Measurements from ENCODE around the gene NAPG. TPM values are rescaled to one million over a fixed set of nuclear protein-coding genes. Genes with fewer than 3 reads are reported as not detected.

The NAPG gene
- total and polyA plus RNA-seq, 9 of the 15 experiments (the other 6 are each of a cell fraction or from before 2014, with no cell fraction given), result 31.6 to 63.3 (median 50.9) TPM

DNA sequence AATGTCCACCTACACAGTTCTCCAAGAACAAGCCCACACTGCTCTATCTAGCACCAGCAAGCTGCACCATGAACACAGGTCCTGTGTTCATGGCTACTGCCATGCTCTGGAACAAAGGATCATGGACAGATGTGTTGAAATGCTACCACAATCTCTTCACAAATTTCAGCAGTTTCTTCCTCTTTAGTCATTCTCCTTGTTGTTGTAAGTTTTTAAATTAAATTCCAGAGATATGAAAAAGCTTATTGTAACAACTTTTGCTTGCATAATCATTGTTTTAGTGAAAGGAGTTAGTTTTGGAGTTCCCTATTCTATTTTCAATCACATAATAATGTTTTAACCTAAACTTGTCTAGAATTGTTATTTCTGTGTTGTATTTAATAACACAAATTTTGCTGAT, 17.2 kb upstream of the NAPG start (continued):
- TF ChIP-seq, protein P1, sequence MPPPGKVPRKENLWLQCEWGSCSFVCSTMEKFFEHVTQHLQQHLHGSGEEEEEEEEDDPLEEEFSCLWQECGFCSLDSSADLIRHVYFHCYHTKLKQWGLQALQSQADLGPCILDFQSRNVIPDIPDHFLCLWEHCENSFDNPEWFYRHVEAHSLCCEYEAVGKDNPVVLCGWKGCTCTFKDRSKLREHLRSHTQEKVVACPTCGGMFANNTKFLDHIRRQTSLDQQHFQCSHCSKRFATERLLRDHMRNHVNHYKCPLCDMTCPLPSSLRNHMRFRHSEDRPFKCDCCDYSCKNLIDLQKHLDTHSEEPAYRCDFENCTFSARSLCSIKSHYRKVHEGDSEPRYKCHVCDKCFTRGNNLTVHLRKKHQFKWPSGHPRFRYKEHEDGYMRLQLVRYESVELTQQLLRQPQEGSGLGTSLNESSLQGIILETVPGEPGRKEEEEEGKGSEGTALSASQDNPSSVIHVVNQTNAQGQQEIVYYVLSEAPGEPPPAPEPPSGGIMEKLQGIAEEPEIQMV (tag; conservative IDR thresholded peaks at IDR 0.05; ENCODE audit: low read depth), result no peak
- TF ChIP-seq CSDE1 (IDR thresholded peaks at IDR 0.05), result no peak
- TF ChIP-seq ZKSCAN1 (IDR thresholded peaks at IDR 0.05; ENCODE audit: low read depth, low read length), result no peak
- TF ChIP-seq XRCC3 (IDR thresholded peaks at IDR 0.05), result no peak
- no peak for TF ChIP-seq ZBTB8A (IDR thresholded peaks at IDR 0.05; ENCODE audit: partially characterized antibody)

DNA sequence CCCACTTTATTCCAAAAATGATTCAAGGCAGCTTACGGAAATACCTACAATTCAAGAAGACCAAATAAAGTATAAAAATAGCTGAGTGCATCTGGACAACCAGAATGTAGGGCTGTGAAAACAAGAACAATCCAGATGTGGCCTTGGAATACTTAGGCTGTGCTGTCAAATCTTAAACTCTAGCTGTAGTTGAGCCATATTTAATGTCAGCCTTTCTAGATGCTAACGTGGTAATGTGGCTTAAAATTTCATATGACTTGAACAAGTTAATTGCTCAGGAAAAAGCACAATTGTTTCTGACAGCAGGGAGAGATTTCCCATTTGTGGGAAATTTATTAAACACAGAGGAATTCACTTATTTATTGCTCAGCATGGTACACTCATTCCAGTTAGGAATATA, 14.6 kb upstream of the NAPG start:
- no peak overlapping the region for H3K4me3 ChIP-seq
- in situ Hi-C loops (cut with MboI), result no loop called here
- POLR2A ChIA-PET, result interaction anchor here (1.5 kb wide), 1 partner anchor 11 kb away, joined by 4 read pairs; no protein-coding TSS in a partner anchor
- TF ChIP-seq XRCC5 (IDR thresholded peaks at IDR 0.05; ENCODE audit: low read depth, low read length) (no peak), MXI1 (IDR thresholded peaks at IDR 0.05; ENCODE audit: low read depth, low read length) (no peak), HNRNPUL1 (IDR thresholded peaks at IDR 0.05; ENCODE audit: low read length) (no peak), SMARCB1 (IDR thresholded peaks at IDR 0.05; ENCODE audit: insufficient read length, low read depth) (no peak), NFE2 (IDR thresholded peaks at IDR 0.05; ENCODE audit: low read depth) (no peak), CEBPB (tag; IDR thresholded peaks at IDR 0.05) (no peak), NCOA2 (IDR thresholded peaks at IDR 0.05; ENCODE audit: partially characterized antibody in 2 of 2) (no peak), NR2C1 (IDR thresholded peaks at IDR 0.05) (no peak), NR2C1 (tag; IDR thresholded peaks at IDR 0.05) (no peak)
- TF ChIP-seq, protein P2, sequence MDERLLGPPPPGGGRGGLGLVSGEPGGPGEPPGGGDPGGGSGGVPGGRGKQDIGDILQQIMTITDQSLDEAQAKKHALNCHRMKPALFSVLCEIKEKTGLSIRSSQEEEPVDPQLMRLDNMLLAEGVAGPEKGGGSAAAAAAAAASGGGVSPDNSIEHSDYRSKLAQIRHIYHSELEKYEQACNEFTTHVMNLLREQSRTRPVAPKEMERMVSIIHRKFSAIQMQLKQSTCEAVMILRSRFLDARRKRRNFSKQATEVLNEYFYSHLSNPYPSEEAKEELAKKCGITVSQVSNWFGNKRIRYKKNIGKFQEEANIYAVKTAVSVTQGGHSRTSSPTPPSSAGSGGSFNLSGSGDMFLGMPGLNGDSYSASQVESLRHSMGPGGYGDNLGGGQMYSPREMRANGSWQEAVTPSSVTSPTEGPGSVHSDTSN (CRISPR knock-in tag; IDR thresholded peaks at IDR 0.05; ENCODE audit: low read depth), result no peak
- TF ChIP-seq, protein P2 (tag; conservative IDR thresholded peaks at IDR 0.05; ENCODE audit: low read depth), result no peak
- TF ChIP-seq, protein P3, sequence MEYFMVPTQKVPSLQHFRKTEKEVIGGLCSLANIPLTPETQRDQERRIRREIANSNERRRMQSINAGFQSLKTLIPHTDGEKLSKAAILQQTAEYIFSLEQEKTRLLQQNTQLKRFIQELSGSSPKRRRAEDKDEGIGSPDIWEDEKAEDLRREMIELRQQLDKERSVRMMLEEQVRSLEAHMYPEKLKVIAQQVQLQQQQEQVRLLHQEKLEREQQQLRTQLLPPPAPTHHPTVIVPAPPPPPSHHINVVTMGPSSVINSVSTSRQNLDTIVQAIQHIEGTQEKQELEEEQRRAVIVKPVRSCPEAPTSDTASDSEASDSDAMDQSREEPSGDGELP (CRISPR knock-in tag; IDR thresholded peaks at IDR 0.05; ENCODE audit: borderline replicate concordance), result no peak
- TF ChIP-seq, protein P4, sequence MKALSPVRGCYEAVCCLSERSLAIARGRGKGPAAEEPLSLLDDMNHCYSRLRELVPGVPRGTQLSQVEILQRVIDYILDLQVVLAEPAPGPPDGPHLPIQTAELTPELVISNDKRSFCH (CRISPR knock-in tag; IDR thresholded peaks at IDR 0.05), result no peak
- TF ChIP-seq, protein P4 (tag; IDR thresholded peaks at IDR 0.05), result no peak

More for the DNA sequence above, 14.6 kb upstream of the NAPG start:
- Histone ChIP-seq H3K4me2 (ENCODE audit: insufficient read depth, low read length) (no peak overlapping the region), H3K27me3 (ENCODE audit: control insufficient read depth in 2 of 2, insufficient read depth in 2 of 2, low read length in 2 of 2) (peaks cover 5 to 17% of the 10 kb centered on the region in 2 experiments; a peak in 3 of 5 replicates), H3K9ac (ENCODE audit: insufficient read depth in 1 of 2, low read depth in 2 of 2, low read length in 2 of 2) (no peak overlapping the region), H3K79me2 (ENCODE audit: control insufficient read depth, insufficient read depth, low read length) (no peaks in the 10 kb centered on the region), H2AFZ (ENCODE audit: low read depth, low read length) (no peak overlapping the region), H3K27ac (ENCODE audit: extremely low read depth, low read depth, low read length) (no peak overlapping the region), H4K20me1 (replicated peaks; ENCODE audit: control insufficient read depth, insufficient read depth, low read length) (no peaks in the 10 kb centered on the region), H3K4me1 (replicated peaks in 1 of 2; ENCODE audit: control insufficient read depth in 2 of 2, insufficient read depth in 2 of 2, low read length in 2 of 2) (no peaks in the 10 kb centered on the region), H3K36me3 (ENCODE audit: control insufficient read depth, insufficient read depth, low read length) (no peaks in the 10 kb centered on the region), H3K9me1 (ENCODE audit: control insufficient read depth, insufficient read depth, low read length) (no peaks in the 10 kb centered on the region), H3K9me3 (replicated peaks; ENCODE audit: control insufficient read depth, insufficient read depth, low read depth, low read length) (peaks cover 2% of the 10 kb centered on the region)
- DNase-seq (ENCODE audit: extremely low read depth in 1 of 4, low spot score in 3 of 4), result no peak
- no peak for ATAC-seq
- intact Hi-C loops (cut with micrococcal nuclease), result no loop called here
- CTCF ChIA-PET (ENCODE audit: low intra/inter-chr PET ratio), result no interaction called here
- whole genome bisulfite sequencing (ENCODE audit: insufficient coverage, low coverage, missing lambda C conversion rate), result 0% methylated on average over 2 of the region's 2 CpGs
- FAIRE-seq, result no peak
- BruUV-seq (replicated peaks), result no TSS peak
